ENCODE measurements around the gene CD24.
"Not testable (repeated sequence)": the region's sequence is repeated elsewhere in the genome, so short reads cannot be mapped to it uniquely, and the experiment has no call there.

CD24 gene

DNA sequence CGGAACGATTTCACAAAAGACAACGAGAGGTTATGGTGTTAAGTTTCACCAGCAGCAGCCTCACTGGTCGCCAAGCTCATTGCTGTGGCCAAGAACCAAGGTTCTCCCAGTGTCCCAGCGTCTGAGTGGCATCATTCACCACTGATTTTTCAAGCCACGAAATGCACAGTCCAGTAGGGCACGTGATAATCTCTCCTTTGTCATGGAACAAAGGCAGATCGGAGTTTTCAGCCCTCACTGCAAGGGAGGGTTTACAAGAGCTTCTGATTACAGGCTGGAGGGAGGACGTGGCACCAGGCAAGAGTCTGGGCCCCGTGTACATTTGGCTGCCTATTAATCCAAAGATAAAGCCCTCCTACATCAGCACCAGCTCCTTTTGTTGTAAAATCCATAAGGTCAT, 2.0 kb downstream of the CD24 start:
- peaks cover 0 to 4% of the 10 kb centered on the region in 2 donors for H3K4me1 ChIP-seq (ENCODE audit: control insufficient read depth in 2 of 2, insufficient read depth in 1 of 2, low read depth in 1 of 2, low read length in 2 of 2)
- no CpG with 5 or more reads among the region's 10 CpGs for WGBS, 2 donors (ENCODE audit: extremely low coverage in 2 of 2, insufficient read length in 2 of 2, insufficient replicate concordance in 1 of 2)
- DNase-seq (ENCODE audit: low spot score): peak; percentile 47
- no peak overlapping the region for H4K91ac ChIP-seq (ENCODE audit: low read depth, low read length, poor library complexity)
- H2BK120ac ChIP-seq (ENCODE audit: low read depth, low read length): no peak overlapping the region
- H3K27ac ChIP-seq (replicated peaks; ENCODE audit: low read length): no peak overlapping the region
- no peak overlapping the region for H3K9ac ChIP-seq (ENCODE audit: low read depth, low read length, poor library complexity)
- peaks cover 8% of the 10 kb centered on the region for H3K79me1 ChIP-seq (ENCODE audit: low read depth, low read length)
- peaks cover 2 to 4% of the 10 kb centered on the region in 2 donors for H3K9me3 ChIP-seq (replicated peaks in 1 of 2; ENCODE audit: control insufficient read depth in 2 of 2, insufficient read depth in 1 of 2, low read depth in 1 of 2, low read length in 2 of 2)
- H2BK15ac ChIP-seq (ENCODE audit: low read length): no peak overlapping the region
- H2AK5ac ChIP-seq (ENCODE audit: low read depth, low read length): no peak overlapping the region
- H2AFZ ChIP-seq (ENCODE audit: low read length): no peak overlapping the region
- H3K4ac ChIP-seq (ENCODE audit: low read length): no peak overlapping the region
- H3K4me3 ChIP-seq (ENCODE audit: low read length in 2 of 2): peak overlapping the region; percentile 75 to 95
- H4K8ac ChIP-seq (ENCODE audit: low read depth, low read length): no peak overlapping the region
- H3K14ac ChIP-seq (ENCODE audit: low read length): no peak overlapping the region
- no peak overlapping the region for H2BK5ac ChIP-seq (ENCODE audit: low read length)
- peaks cover 4 to 16% of the 10 kb centered on the region in 2 donors for H3K36me3 ChIP-seq (replicated peaks in 1 of 2; ENCODE audit: control insufficient read depth in 2 of 2, insufficient read depth in 2 of 2, low read length in 2 of 2)
- H3K18ac ChIP-seq (ENCODE audit: low read length): no peak overlapping the region
- H3K4me2 ChIP-seq (ENCODE audit: insufficient read depth, low read length, poor library complexity, severe bottlenecking): peak overlapping the region; percentile 64
- H3K27me3 ChIP-seq (ENCODE audit: control insufficient read depth in 3 of 3, insufficient read depth in 3 of 3, low read depth in 1 of 3, low read length in 3 of 3): peaks cover 0 to 37% (median 0%) of the 10 kb centered on the region in 3 experiments
- no peak overlapping the region for H2BK12ac ChIP-seq (ENCODE audit: low read length)
- H3K23ac ChIP-seq (ENCODE audit: low read depth, low read length, poor library complexity): no peak overlapping the region

DNA sequence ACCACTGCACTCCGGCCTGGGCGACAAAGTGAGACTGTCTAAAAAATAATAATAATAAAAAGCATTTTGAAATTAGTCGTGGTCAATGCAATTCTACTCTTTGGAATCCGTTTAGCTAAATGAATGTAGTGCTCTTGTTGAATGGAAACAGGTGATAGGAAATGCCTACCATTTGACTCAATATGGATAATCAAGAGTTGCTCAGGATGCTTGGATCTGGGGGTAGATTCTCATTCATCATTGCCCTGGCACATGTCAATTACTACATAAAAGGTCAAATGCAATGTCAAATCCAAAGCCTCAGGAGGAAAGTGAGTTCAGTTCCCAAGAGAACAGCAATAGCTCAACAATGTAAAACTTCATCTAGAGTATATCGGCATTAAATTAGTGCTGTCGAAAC, 3.8 kb downstream of the CD24 start:
- no CpG with 5 or more reads among the region's 6 CpGs for WGBS, 2 donors (ENCODE audit: extremely low coverage in 2 of 2, insufficient read length in 2 of 2, insufficient replicate concordance in 1 of 2)
- not testable (repeated sequence) for H3K27ac ChIP-seq (replicated peaks; ENCODE audit: low read length); H3K4ac ChIP-seq (ENCODE audit: low read length)

DNA sequence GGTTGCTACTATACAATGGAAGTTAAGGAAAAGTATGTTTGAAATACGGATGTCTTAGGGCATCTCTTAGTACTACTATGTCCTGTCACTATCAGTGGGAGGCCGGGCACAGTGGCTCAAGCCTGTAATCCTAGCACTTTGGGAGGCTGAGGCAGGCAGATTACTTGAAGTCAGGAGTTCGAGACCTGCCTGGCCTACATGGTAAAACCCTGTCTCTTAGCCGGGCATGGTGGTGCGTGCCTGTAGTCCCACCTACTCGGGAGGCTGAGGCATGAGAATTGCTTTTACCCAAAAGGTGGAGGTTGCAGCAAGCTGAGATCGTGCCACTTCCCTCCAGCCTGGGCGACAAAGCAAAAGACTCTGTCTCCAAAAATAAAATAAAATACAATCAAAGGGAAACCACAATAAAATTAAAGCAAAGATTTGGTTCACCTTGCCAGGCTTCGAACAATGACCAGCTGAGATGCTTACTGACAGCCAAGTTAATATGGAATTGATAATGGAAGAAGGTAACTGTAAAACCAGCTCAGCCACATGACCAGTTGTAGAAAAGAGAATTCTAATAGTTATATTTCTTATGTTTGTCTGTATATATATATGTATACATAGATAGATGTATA, 6.5 kb downstream of the CD24 start:
- no peak overlapping the region for H2AK5ac ChIP-seq (ENCODE audit: low read depth, low read length)
- DNase-seq (ENCODE audit: low spot score): no peak
- no peak overlapping the region for H3K4me2 ChIP-seq (ENCODE audit: insufficient read depth, low read length, poor library complexity, severe bottlenecking)

More for the DNA sequence above, 3.8 kb downstream of the CD24 start:
- not testable (repeated sequence) for H2AK5ac ChIP-seq (ENCODE audit: low read depth, low read length); H2BK5ac ChIP-seq (ENCODE audit: low read length); DNase-seq (ENCODE audit: low spot score); H2BK12ac ChIP-seq (ENCODE audit: low read length); H3K18ac ChIP-seq (ENCODE audit: low read length); H3K79me1 ChIP-seq (ENCODE audit: low read depth, low read length); H3K9ac ChIP-seq (ENCODE audit: low read depth, low read length, poor library complexity); H3K14ac ChIP-seq (ENCODE audit: low read length); H3K4me2 ChIP-seq (ENCODE audit: insufficient read depth, low read length, poor library complexity, severe bottlenecking); H3K4me1 ChIP-seq (ENCODE audit: control insufficient read depth in 2 of 2, insufficient read depth in 1 of 2, low read depth in 1 of 2, low read length in 2 of 2); H3K23ac ChIP-seq (ENCODE audit: low read depth, low read length, poor library complexity); H2BK120ac ChIP-seq (ENCODE audit: low read depth, low read length); H2BK15ac ChIP-seq (ENCODE audit: low read length); H3K4me3 ChIP-seq (ENCODE audit: low read length in 2 of 2); H4K8ac ChIP-seq (ENCODE audit: low read depth, low read length); H3K9me3 ChIP-seq (replicated peaks in 1 of 2; ENCODE audit: control insufficient read depth in 2 of 2, insufficient read depth in 1 of 2, low read depth in 1 of 2, low read length in 2 of 2); H4K91ac ChIP-seq (ENCODE audit: low read depth, low read length, poor library complexity); H2AFZ ChIP-seq (ENCODE audit: low read length)
- Histone ChIP-seq H3K36me3 (replicated peaks in 1 of 2; ENCODE audit: control insufficient read depth in 2 of 2, insufficient read depth in 2 of 2, low read length in 2 of 2) (peaks cover 4 to 16% of the 10 kb centered on the region in 2 donors), H3K27me3 (ENCODE audit: control insufficient read depth in 3 of 3, insufficient read depth in 3 of 3, low read depth in 1 of 3, low read length in 3 of 3) (peaks cover 0 to 20% (median 0%) of the 10 kb centered on the region in 3 experiments)

DNA sequence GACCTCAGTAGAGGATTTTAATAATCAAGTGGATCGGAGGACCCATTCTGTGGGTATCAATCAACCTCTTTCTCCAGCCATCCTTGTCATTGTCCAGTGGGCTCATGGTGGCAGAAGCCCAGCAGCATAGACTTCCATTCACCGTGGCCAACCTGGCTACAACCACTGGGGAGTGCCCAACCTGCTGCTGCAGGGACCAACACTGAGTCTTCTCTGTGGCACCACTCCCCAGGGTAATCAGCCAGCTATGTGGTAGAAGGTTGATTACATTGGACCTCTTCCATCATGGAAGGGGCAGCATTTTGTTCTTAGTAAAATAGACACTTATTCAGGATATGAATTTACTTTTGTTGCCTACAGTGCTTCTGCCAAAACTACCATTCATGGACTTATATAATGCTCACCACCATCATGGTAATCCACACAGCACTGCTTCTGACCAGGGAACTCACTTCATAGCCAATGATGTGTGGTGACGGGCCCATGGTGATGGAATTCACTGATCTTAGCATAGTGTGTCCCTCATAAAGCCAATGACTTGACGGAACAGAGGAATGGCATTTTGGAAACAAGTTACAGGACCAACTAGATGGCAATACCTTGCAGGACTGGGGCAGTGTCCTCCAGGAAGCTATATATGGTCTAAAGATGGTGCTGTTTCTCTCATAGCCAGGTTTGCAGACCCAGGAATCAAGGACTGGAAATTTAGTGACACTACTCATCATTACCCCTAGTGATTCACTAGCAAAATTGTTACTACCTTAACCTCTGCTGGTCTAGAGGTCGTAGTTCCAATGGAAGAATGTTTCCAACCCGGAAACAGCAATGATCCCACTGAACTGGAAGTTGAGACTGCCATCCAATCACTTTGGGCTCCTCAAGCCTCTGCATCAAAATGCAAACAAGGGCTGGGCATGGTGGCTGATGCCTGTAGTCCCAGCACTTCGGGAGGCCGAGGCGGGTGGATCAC, 7.6 kb downstream of the CD24 start:
- H2BK15ac ChIP-seq (ENCODE audit: low read length): no peak overlapping the region
- H3K4ac ChIP-seq (ENCODE audit: low read length): no peak overlapping the region
- H2AFZ ChIP-seq (ENCODE audit: low read length): no peak overlapping the region
- no peaks in the 10 kb centered on the region for H3K27me3 ChIP-seq (ENCODE audit: control insufficient read depth in 3 of 3, insufficient read depth in 3 of 3, low read depth in 1 of 3, low read length in 3 of 3)
- no peak for DNase-seq (ENCODE audit: low spot score)
- H2AK5ac ChIP-seq (ENCODE audit: low read depth, low read length): no peak overlapping the region
- H3K4me3 ChIP-seq (ENCODE audit: low read length in 2 of 2): no peak overlapping the region
- H2BK12ac ChIP-seq (ENCODE audit: low read length): no peak overlapping the region
- no peak overlapping the region for H2BK120ac ChIP-seq (ENCODE audit: low read depth, low read length)
- no peak overlapping the region for H3K18ac ChIP-seq (ENCODE audit: low read length)
- H3K27ac ChIP-seq (replicated peaks; ENCODE audit: low read length): no peak overlapping the region
- no peak overlapping the region for H3K14ac ChIP-seq (ENCODE audit: low read length)
- H3K23ac ChIP-seq (ENCODE audit: low read depth, low read length, poor library complexity): no peak overlapping the region
- no peak overlapping the region for H2BK5ac ChIP-seq (ENCODE audit: low read length)
- no peaks in the 10 kb centered on the region for H3K4me1 ChIP-seq (ENCODE audit: control insufficient read depth in 2 of 2, insufficient read depth in 1 of 2, low read depth in 1 of 2, low read length in 2 of 2)
- H3K36me3 ChIP-seq (replicated peaks in 1 of 2; ENCODE audit: control insufficient read depth in 2 of 2, insufficient read depth in 2 of 2, low read length in 2 of 2): peaks cover 4 to 9% of the 10 kb centered on the region in 2 donors
- H3K9ac ChIP-seq (ENCODE audit: low read depth, low read length, poor library complexity): no peak overlapping the region
- H4K8ac ChIP-seq (ENCODE audit: low read depth, low read length): no peak overlapping the region
- H3K79me1 ChIP-seq (ENCODE audit: low read depth, low read length): no peaks in the 10 kb centered on the region
- H3K9me3 ChIP-seq (replicated peaks in 1 of 2; ENCODE audit: control insufficient read depth in 2 of 2, insufficient read depth in 1 of 2, low read depth in 1 of 2, low read length in 2 of 2): peaks cover 2 to 4% of the 10 kb centered on the region in 2 donors
- no peak overlapping the region for H4K91ac ChIP-seq (ENCODE audit: low read depth, low read length, poor library complexity)
- no peak overlapping the region for H3K4me2 ChIP-seq (ENCODE audit: insufficient read depth, low read length, poor library complexity, severe bottlenecking)
- WGBS, 2 donors (ENCODE audit: extremely low coverage in 2 of 2, insufficient read length in 2 of 2, insufficient replicate concordance in 1 of 2): no CpG with 5 or more reads among the region's 9 CpGs

More for the DNA sequence above, 6.5 kb downstream of the CD24 start:
- no peak overlapping the region for H3K18ac ChIP-seq (ENCODE audit: low read length)
- no peak overlapping the region for H3K27ac ChIP-seq (replicated peaks; ENCODE audit: low read length)
- no peak overlapping the region for H4K8ac ChIP-seq (ENCODE audit: low read depth, low read length)
- peaks cover 0 to 2% of the 10 kb centered on the region in 2 donors for H3K4me1 ChIP-seq (ENCODE audit: control insufficient read depth in 2 of 2, insufficient read depth in 1 of 2, low read depth in 1 of 2, low read length in 2 of 2)
- no CpG with 5 or more reads among the region's 9 CpGs for WGBS, 2 donors (ENCODE audit: extremely low coverage in 2 of 2, insufficient read length in 2 of 2, insufficient replicate concordance in 1 of 2)
- H3K79me1 ChIP-seq (ENCODE audit: low read depth, low read length): no peaks in the 10 kb centered on the region
- no peak overlapping the region for H3K4me3 ChIP-seq (ENCODE audit: low read length in 2 of 2)
- H2AFZ ChIP-seq (ENCODE audit: low read length): no peak overlapping the region
- H2BK15ac ChIP-seq (ENCODE audit: low read length): no peak overlapping the region
- no peak overlapping the region for H3K23ac ChIP-seq (ENCODE audit: low read depth, low read length, poor library complexity)
- H3K9ac ChIP-seq (ENCODE audit: low read depth, low read length, poor library complexity): no peak overlapping the region
- H2BK12ac ChIP-seq (ENCODE audit: low read length): no peak overlapping the region
- H3K9me3 ChIP-seq (replicated peaks in 1 of 2; ENCODE audit: control insufficient read depth in 2 of 2, insufficient read depth in 1 of 2, low read depth in 1 of 2, low read length in 2 of 2): peaks cover 2 to 4% of the 10 kb centered on the region in 2 donors
- H4K91ac ChIP-seq (ENCODE audit: low read depth, low read length, poor library complexity): no peak overlapping the region
- no peak overlapping the region for H2BK5ac ChIP-seq (ENCODE audit: low read length)
- no peak overlapping the region for H3K4ac ChIP-seq (ENCODE audit: low read length)
- H3K36me3 ChIP-seq (replicated peaks in 1 of 2; ENCODE audit: control insufficient read depth in 2 of 2, insufficient read depth in 2 of 2, low read length in 2 of 2): peaks cover 4 to 16% of the 10 kb centered on the region in 2 donors
- peaks cover 0 to 7% (median 0%) of the 10 kb centered on the region in 3 experiments for H3K27me3 ChIP-seq (ENCODE audit: control insufficient read depth in 3 of 3, insufficient read depth in 3 of 3, low read depth in 1 of 3, low read length in 3 of 3)
- H2BK120ac ChIP-seq (ENCODE audit: low read depth, low read length): no peak overlapping the region
- no peak overlapping the region for H3K14ac ChIP-seq (ENCODE audit: low read length)
